OCI-LY7 (cell line): ENCODE results near the gene MED27. TPM values are rescaled to one million over a fixed set of nuclear protein-coding genes. Genes with fewer than 3 reads are reported as not detected.

Experiments used
- BruUV-seq: library from RNA; stranded (reverse); fragments of 400-500 nt; replicated peaks from 2 replicates; lab custom pipeline; 2021; lab: Mats Ljungman, UMichigan
- CTCF ChIA-PET: fragments of 300-600 bp; sonication (Branson Sonifier 250); formaldehyde crosslinking; loops from one replicate; lab custom pipeline; 2022; ENCODE audit warnings: antibody characterized with exemption; ENCODE audit not compliant: unreplicated experiment; lab: Charles Lee
- POLR2A ChIA-PET: fragments of 300-600 bp; sonication (Branson Sonifier 250); formaldehyde crosslinking; loops from one replicate; lab custom pipeline; 2022; ENCODE audit warnings: antibody characterized with exemption; lab: Charles Lee
- DNase-seq: peaks from one replicate; pipeline ENCODE4 v3.0.0-alpha.2; 2015; ENCODE audit warnings: low spot score
- H2AFZ ChIP-seq: fragments of 200-600 bp; sonication (generic), shearing (Covaris generic); 2 replicates; pipeline ENCODE4 v1.6.1; 2014; ENCODE audit warnings: mild to moderate bottlenecking, antibody characterized with exemption, low read length, moderate library complexity
- H3K27ac ChIP-seq: fragments of 200-600 bp; sonication (generic); 2 replicates; pipeline ENCODE4 v1.5.1; 2014; ENCODE audit warnings: mixed run types, low read depth, mild to moderate bottlenecking, moderate library complexity, low read length, inconsistent platforms; ENCODE audit not compliant: poor library complexity, severe bottlenecking
- H3K36me3 ChIP-seq: fragments of 200-600 bp; sonication (generic); 2 replicates; pipeline ENCODE4 v1.6.1; 2014; ENCODE audit warnings: mild to moderate bottlenecking, antibody characterized with exemption, low read length, moderate library complexity, mixed read lengths; ENCODE audit not compliant: insufficient read depth
- H3K4me1 ChIP-seq: fragments of 200-600 bp; sonication (generic); 2 replicates; pipeline ENCODE4 v1.5.1; 2014; ENCODE audit warnings: mild to moderate bottlenecking, low read length; ENCODE audit not compliant: insufficient read depth, poor library complexity, severe bottlenecking
- H3K4me2 ChIP-seq: fragments of 200-600 bp; sonication (generic); 2 replicates; pipeline ENCODE4 v1.6.1; 2014; ENCODE audit warnings: mild to moderate bottlenecking, low read length
- H3K4me3 ChIP-seq: fragments of 200-600 bp; sonication (generic); 2 replicates; pipeline ENCODE4 v1.5.1; 2014; ENCODE audit warnings: mild to moderate bottlenecking, low read depth, low read length; ENCODE audit not compliant: poor library complexity, severe bottlenecking
- H3K79me2 ChIP-seq: fragments of 200-600 bp; sonication (generic); 2 replicates; pipeline ENCODE4 v1.6.1; 2016; ENCODE audit warnings: low read depth, mild to moderate bottlenecking, low read length, moderate library complexity, mixed read lengths; ENCODE audit not compliant: insufficient read depth
- H3K9me2 ChIP-seq: fragments of 200-600 bp; sonication (generic); 2 replicates; pipeline ENCODE4 v1.6.1; 2016; ENCODE audit warnings: mild to moderate bottlenecking, low read length, mixed read lengths; ENCODE audit not compliant: insufficient read depth
- H3K9me3 ChIP-seq: fragments of 200-600 bp; sonication (generic); 2 replicates; pipeline ENCODE4 v1.6.1; 2014; ENCODE audit warnings: mild to moderate bottlenecking, mixed run types, low read length, mixed read lengths
- H4K20me1 ChIP-seq: fragments of 200-600 bp; sonication (generic); 2 replicates; pipeline ENCODE4 v1.6.1; 2014; ENCODE audit warnings: mild to moderate bottlenecking, antibody characterized with exemption, low read length, moderate library complexity, mixed read lengths; ENCODE audit not compliant: insufficient read depth
- CTCF ChIP-seq: fragments of 200-600 bp; sonication (generic); conservative IDR thresholded peaks from 2 replicates; pipeline ENCODE4 v1.5.1; 2014; ENCODE audit warnings: mild to moderate bottlenecking, antibody characterized with exemption, low read length, moderate library complexity, mixed read lengths
- EZH2phosphoT487 ChIP-seq: fragments of 200-600 bp; sonication (generic); IDR thresholded peaks from 2 replicates; pipeline ENCODE4 v1.6.1; 2018; ENCODE audit warnings: low read depth, borderline replicate concordance, mild to moderate bottlenecking, mixed run types, antibody characterized with exemption, low read length, moderate library complexity, mixed read lengths
- intact Hi-C: fragments of 100-400 bp; cut with micrococcal nuclease; formaldehyde crosslinking; loops from one replicate; pipeline ENCODE4 v1.10.0; 2022; ENCODE audit not compliant: unreplicated experiment
- total RNA-seq, 2 experiments: library from RNA; depleted of rRNA in 1 of 2; stranded (reverse); fragments of >200 nt in 1 of 2; shearing (Covaris generic) in 1 of 2; gene quantifications; 2 replicates each; pipeline ENCODE4 v1.2.3, GENCODE V29; 2014 to 2022

Gene MED27
- total RNA-seq, 2 experiments from 2014 or later = 23.1 to 32.6 TPM

DNA sequence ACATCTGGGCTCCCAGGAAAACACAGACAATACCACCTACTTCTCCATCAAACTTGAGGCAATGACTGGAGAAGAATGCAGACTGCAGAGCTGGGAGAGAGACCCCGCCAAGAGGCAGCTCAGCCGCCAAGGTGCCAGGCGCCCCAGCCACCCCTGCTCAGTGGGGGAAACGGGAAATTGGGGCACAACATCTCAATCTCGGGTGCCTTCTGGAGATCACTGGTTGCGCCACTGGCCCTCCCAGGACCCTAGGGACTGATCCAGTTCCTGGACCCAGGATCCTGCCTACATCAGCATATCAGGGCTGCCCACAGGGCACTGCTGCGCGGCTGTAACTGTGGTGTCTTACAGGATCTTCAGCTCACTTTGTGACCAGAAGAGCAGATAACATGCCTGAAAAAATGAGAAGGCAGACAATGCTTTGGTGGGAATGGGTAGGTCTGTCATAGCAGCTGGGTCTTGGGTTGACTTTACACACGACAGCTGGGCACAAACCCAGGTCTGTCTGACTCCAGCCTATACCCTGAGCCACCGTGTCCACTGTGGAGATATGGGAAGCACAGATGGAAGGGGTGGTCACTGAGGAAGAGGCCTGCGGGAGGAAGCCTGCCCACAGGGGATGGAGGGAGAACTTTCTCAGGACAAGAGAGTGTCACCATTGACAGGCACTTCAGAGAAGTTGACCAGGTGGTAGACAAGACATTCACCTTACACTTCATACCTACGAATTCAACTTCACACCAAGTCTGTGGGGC, 204.6 kb downstream of the MED27 start:
- CTCF ChIA-PET = no interaction called here
- no peak for TF ChIP-seq EZH2phosphoT487
- no peak for TF ChIP-seq CTCF
- no peaks in the 10 kb centered on the region for H3K9me3 ChIP-seq
- DNase-seq = no peak
- POLR2A ChIA-PET = no interaction called here
- H3K9me2 ChIP-seq = no peaks in the 10 kb centered on the region
- no peaks in the 10 kb centered on the region for H3K79me2 ChIP-seq
- no peak overlapping the region for H3K27ac ChIP-seq
- no TSS peak for BruUV-seq
- no peaks in the 10 kb centered on the region for H3K4me1 ChIP-seq
- H3K36me3 ChIP-seq = no peaks in the 10 kb centered on the region
- intact Hi-C loops = no loop called here
- H2AFZ ChIP-seq = no peak overlapping the region
- H3K4me2 ChIP-seq = no peak overlapping the region
- H3K4me3 ChIP-seq = no peak overlapping the region
- no peaks in the 10 kb centered on the region for H4K20me1 ChIP-seq

DNA sequence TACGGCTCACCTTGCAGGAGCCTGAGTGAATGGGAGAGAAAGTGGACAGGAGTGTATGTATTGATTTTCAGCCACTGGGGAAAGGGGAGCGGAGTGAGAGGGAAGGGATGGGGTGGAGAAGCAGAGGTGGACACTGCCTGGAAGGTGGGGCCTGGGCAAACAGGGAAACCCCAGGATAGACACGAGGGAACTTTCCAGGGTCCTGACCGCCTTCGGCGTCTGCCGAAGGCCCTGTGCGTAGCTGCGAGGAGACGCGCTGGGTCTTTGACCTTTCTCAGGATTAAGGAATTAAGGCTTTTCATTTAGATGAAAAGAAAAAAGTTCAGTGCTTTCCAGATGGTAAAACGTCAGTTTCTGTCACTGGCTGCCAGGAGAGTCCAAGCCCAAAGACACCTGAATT, 205.2 kb downstream of the MED27 start:
- TF ChIP-seq CTCF = no peak
- TF ChIP-seq EZH2phosphoT487 = no peak
- Histone ChIP-seq H3K36me3 (no peaks in the 10 kb centered on the region), H3K9me2 (no peaks in the 10 kb centered on the region), H3K79me2 (no peaks in the 10 kb centered on the region), H3K4me2 (no peak overlapping the region), H3K4me3 (no peak overlapping the region), H2AFZ (no peak overlapping the region), H3K27ac (no peak overlapping the region), H4K20me1 (no peaks in the 10 kb centered on the region), H3K4me1 (no peaks in the 10 kb centered on the region), H3K9me3 (no peaks in the 10 kb centered on the region)
- CTCF ChIA-PET = no interaction called here
- BruUV-seq = no TSS peak
- intact Hi-C loops = no loop called here
- POLR2A ChIA-PET = no interaction called here
- no peak for DNase-seq

DNA sequence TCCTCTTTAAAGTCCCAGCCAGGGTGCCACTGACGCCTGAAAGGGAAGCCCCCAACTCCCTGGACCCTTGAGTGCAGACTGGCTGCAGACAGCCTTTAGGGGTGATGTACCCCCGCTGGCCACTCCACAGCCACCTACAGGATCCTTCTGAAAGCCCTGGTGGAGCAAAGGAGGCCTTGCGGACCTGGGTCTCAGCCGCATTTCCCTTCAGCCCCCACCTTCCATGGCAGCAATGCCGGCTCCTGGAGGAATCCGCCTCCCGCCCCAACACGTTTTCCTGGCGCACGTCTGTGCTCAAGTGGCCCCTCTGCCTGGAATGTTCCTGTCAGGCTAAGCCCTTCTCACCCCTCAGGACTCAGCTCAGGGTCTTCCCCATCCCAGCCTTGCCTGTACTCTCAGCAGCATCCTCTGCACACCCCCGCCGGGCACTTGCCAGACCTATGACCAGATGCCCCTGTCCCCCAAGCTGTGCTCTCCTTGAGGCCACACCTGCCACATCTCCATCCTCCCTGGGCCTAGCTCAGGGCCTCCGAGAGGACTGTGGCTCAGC, 205.7 kb downstream of the MED27 start:
- H4K20me1 ChIP-seq = no peaks in the 10 kb centered on the region
- H3K4me2 ChIP-seq = no peak overlapping the region
- intact Hi-C loops = no loop called here
- H3K9me2 ChIP-seq = no peaks in the 10 kb centered on the region
- H3K4me1 ChIP-seq = no peaks in the 10 kb centered on the region
- H3K79me2 ChIP-seq = no peaks in the 10 kb centered on the region
- TF ChIP-seq CTCF = no peak
- POLR2A ChIA-PET = no interaction called here
- no peaks in the 10 kb centered on the region for H3K9me3 ChIP-seq
- DNase-seq = no peak
- no TSS peak for BruUV-seq
- CTCF ChIA-PET = no interaction called here
- H3K27ac ChIP-seq = no peak overlapping the region
- no peaks in the 10 kb centered on the region for H3K36me3 ChIP-seq
- H3K4me3 ChIP-seq = no peak overlapping the region
- H2AFZ ChIP-seq = no peak overlapping the region
